ENCODE results near the gene FAM13C.

The FAM13C gene

GRCh38 chr10:59315465-59315864 is 46.9 kb downstream of the FAM13C start:
- DNase-seq (ENCODE audit: low spot score), result no peak

GRCh38 chr10:59314268-59314667 is 48.1 kb downstream of the FAM13C start:
- DNase-seq (ENCODE audit: low spot score), result no peak

- no peak for DNase-seq (ENCODE audit: low spot score)
These were observed 50.1 kb downstream of the FAM13C start for GRCh38 chr10:59312247-59312646.

GRCh38 chr10:59311025-59311424 is 51.3 kb downstream of the FAM13C start:
- DNase-seq (ENCODE audit: low spot score), result no peak

GRCh38 chr10:59310324-59310914 is 51.9 kb downstream of the FAM13C start:
- no peak for DNase-seq (ENCODE audit: low spot score)

- no peak for DNase-seq (ENCODE audit: low spot score)
These were observed 57.7 kb downstream of the FAM13C start for GRCh38 chr10:59304521-59305097.

GRCh38 chr10:59303018-59303417 is 59.3 kb downstream of the FAM13C start:
- no peak for DNase-seq (ENCODE audit: low spot score)

- no peak for DNase-seq (ENCODE audit: low spot score)
These were observed 60.0 kb downstream of the FAM13C start for GRCh38 chr10:59302381-59302780.

GRCh38 chr10:59301067-59301754 is 61.1 kb downstream of the FAM13C start:
- no peak for DNase-seq (ENCODE audit: low spot score)

GRCh38 chr10:59300386-59300785 is 62.0 kb downstream of the FAM13C start:
- DNase-seq (ENCODE audit: low spot score), result no peak

- no peak for DNase-seq (ENCODE audit: low spot score)
These were observed 62.4 kb downstream of the FAM13C start for GRCh38 chr10:59299933-59300332.

GRCh38 chr10:59290448-59290847 is 71.9 kb downstream of the FAM13C start:
- DNase-seq (ENCODE audit: low spot score), result no peak

GRCh38 chr10:59289853-59290252 is 72.5 kb downstream of the FAM13C start:
- no peak for DNase-seq (ENCODE audit: low spot score)

GRCh38 chr10:59287587-59288255 is 74.6 kb downstream of the FAM13C start:
- DNase-seq (ENCODE audit: low spot score), result no peak

- no peak for DNase-seq (ENCODE audit: low spot score)
These were observed 76.5 kb downstream of the FAM13C start for GRCh38 chr10:59285848-59286247.

- DNase-seq (ENCODE audit: low spot score), result no peak
These were observed 77.3 kb downstream of the FAM13C start for GRCh38 chr10:59285073-59285472.

GRCh38 chr10:59284118-59284975 is 78.0 kb downstream of the FAM13C start:
- DNase-seq (ENCODE audit: low spot score), result no peak

GRCh38 chr10:59283456-59284091 is 78.8 kb downstream of the FAM13C start:
- DNase-seq (ENCODE audit: low spot score), result no peak

GRCh38 chr10:59281861-59282260 is 80.5 kb downstream of the FAM13C start:
- no peak for DNase-seq (ENCODE audit: low spot score)

GRCh38 chr10:59279991-59280505 is 82.3 kb downstream of the FAM13C start:
- DNase-seq (ENCODE audit: low spot score), result no peak

GRCh38 chr10:59279476-59279875 is 82.9 kb downstream of the FAM13C start:
- no peak for DNase-seq (ENCODE audit: low spot score)

Data from hematopoietic multipotent progenitor cell treated with erythropoietin and hydrocortisone succinate and interleukin-3 and kit ligand, for 15 days (in vitro differentiated cells).